HUDEP-2 (cell line): Measurements from ENCODE around the gene INSL3.
"Not testable (repeated sequence)": the region's sequence is repeated elsewhere in the genome, so short reads cannot be mapped to it uniquely, and the experiment has no call there.

ENCODE experiments used
- DNase-seq, 76 experiments: peaks; one replicate each; lab custom pipeline; 2025; ENCODE audit not compliant: unreplicated experiment in 76 of 76; lab: John Stamatoyannopoulos, UW

INSL3 gene

DNA sequence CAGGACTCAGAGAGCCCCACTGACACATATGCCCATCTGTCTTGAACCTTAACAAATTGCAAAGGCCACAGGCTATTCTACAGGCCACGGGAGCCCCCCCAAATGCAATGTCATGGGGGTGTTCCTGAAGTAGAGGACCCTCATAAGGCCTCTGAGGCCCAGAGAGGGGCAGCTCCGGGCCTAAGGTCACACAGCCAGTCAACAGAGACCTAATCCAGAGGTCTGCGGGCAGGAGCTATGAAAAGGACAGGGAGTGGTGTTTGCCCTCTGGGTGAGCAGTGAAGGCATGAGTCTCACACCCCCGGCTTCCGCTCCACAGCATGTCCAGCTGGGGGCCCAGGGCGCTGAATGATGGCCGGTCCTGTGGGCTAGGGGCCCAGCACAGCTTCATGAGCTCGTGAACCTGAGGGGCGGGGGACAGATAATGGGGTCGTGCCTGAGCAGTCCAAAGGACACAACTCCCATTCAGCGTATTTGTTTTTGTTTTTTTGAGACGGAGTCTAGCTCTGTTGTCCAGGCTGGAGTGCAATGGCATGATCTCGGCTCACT lies 5.3 kb upstream of the INSL3 start:
- no peak for DNase-seq

- DNase-seq = no peak
Measured at GRCh38 chr19:17824339-17824738, 3.0 kb upstream of the INSL3 start.

DNA sequence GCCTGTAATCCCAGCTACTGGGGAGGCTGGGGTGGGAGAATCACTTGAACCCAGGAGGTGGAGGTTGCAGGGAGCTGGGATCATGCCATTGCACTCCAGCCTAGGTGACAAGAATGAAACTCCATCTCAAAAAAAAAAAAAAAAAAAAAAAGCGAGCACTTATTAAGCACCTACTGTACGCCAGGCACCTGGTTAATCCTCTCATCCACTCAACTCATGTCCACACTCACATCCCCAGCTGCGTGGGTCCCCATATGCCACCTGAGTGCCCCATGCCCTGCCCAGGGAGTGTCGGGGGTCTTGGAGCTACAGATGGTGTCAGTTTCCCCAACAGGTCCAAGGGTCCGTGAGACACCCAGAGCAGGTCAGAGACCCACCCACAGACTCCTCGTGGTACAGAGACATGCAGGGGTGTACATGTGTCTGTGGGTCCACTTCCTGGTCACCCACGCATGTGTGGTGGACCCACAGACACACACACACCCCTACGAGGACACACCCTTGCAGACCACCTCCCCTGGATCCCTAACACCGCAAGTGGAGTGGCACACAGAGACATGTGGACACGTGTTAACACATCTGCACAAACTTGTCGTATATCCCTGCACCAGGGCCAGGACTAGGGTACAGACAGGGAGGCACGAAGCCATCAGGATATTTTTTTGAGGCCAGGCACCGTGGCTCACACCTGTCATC lies 3.5 kb downstream of the INSL3 start:
- no peak for DNase-seq

- no peak for DNase-seq
Measured at GRCh38 chr19:17812099-17812498, 9.2 kb downstream of the INSL3 start.

- no peak for DNase-seq
Measured at GRCh38 chr19:17811681-17812080, 9.6 kb downstream of the INSL3 start.

DNA sequence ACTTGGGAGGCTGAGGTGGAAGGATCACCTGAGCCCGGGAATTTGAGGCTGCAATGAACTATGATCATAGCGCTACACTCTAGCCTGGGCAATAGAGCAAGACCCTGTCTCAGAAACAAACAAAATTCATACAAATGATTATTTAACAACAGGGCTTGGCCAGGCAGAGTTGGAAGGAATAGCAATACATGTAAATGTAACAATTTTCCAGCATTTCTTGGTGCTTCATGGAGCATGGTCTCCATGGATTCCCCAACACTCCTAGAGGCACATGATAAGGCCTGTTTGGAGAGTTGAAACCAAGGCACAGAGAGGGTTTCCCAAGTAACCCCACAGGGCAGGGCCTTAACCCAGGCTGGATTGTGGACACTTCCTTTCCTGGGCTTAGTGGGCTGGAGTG lies 10.2 kb downstream of the INSL3 start:
- DNase-seq = no peak

- no peak for DNase-seq
Measured at GRCh38 chr19:17807731-17808316, 13.5 kb downstream of the INSL3 start.

DNA sequence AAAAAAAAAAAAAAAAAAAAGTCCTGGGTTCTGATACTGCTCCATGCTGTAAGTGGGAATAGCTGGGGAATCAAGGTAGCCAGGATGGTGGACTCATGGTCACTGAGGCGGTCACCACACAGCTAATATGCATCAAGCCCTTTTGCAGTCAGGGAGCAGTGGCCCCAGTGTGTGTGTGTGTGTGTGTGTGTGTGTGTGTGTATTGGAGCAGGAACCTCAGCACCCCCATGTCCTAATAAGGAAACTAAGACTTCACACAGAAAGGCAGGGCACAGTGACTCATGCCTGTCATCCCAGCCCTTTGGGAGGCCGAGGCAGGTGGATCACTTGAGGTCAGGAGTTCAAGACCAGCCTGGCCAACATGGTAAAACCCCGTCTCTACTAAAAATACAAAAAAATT lies 14.4 kb downstream of the INSL3 start:
- DNase-seq = peak in 1 of 76 experiments; percentile 16

- DNase-seq = no peak
Measured at GRCh38 chr19:17805427-17805826, 15.9 kb downstream of the INSL3 start.

DNA sequence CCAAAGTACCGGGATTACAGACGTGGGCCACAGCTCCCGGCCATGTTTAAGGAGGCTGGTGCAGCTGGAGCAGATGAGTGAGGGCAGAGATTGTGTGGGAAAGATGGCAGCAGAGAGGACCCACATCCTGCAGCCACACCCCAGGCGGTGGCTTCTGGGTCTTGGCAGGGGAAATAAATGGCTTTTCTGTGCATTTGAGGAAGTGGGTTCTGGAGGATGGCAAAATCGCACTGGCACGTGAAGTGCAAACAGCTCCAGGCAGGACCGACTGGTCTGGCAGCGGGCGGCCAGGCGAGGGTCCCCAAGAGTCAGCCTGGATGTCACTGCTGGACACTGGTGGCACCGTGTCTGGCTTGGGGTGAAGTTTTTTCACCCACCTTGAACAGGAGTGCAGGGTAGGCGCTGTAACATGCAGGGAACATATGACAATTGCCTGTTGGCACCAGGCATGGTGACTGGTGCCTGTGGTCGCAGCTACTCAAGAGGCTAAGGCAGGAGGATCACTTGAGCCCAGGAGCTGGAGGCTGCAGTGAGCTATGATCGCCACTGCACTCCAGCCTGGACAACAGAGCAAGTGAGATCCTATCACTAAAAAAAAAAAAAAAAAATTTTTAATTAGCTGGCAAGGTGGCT lies 17.9 kb downstream of the INSL3 start:
- DNase-seq = peak in 1 of 76 experiments; percentile 12

DNA sequence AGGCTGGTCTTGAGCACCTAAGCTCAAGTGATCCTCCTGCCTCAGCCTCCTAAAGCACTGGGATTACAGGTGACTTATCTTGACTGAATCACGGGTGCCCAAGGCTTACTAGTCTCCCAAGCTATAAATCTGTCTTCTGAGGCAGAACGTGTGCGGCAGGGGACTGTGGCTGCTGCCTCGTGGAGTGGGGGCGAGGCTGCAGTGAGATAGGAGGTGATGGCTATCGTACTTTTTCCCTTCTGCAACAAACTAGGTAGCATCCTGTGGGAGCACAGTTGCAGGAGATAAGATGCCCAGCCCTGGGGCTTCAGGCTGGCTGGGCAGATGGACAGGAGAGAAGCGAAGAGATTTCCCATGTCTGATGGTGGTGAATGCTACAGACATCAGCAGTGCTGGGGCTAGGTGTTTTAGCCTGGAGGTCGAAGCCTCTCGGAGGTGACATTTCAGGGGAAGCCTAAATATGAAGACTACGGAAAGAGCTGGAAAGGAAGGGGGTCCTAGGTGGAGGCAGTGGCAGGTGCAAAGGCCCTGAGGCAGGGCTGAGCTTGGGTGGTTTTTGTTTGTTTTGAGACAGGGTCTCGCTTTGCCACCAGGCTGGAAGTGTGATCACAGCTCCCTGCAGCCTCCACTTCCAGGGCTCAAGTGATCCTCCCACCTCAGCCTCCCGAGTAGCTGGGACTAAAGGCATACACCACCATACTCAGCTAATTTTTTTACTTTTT lies 19.0 kb downstream of the INSL3 start:
- no peak for DNase-seq

DNA sequence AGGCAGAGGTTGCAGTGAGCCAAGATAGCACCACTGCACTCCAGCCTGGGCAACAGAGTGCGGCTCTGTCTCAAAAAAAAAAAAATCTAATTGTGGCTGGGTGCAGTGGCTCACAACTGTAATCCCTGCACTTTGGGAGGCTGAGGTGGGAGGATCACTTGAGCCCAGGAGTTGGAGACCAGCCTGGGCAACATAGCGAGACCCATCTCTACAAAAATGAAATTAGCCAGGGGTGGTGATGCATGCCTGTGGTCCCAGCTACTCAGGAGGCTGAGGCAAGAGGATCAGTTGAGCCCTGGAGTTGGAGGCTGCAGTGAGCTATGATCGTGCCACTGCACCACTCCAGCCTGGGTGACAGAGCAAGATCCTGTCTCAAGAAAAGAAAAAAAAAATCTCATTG lies 22.7 kb downstream of the INSL3 start:
- not testable (repeated sequence) for DNase-seq

- DNase-seq = peak in 43 of 76 experiments; percentile 15 to 72 (median 37)
Measured at GRCh38 chr19:17797424-17798201, 23.7 kb downstream of the INSL3 start.

GRCh38 chr19:17796838-17797423 lies 24.4 kb downstream of the INSL3 start:
- DNase-seq = no peak

GRCh38 chr19:17796013-17796837 lies 25.1 kb downstream of the INSL3 start:
- no peak for DNase-seq

DNA sequence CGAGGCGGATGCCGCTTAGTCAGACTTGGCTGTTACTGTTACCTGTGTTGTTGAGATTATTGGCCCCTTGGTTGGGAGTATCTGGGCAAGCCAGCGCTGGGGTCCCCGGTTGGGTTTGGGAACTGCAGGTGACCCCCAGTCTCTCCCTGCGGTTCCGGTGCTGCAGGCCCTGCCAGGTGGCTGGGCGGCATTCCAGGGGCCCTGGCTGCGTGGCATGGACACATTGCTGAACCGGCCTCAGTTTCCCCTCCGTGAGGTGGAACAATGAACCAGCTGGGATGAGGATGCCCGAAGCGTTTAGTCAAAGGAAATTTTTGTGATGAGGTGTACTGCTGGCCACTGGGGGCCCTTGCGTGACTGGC lies 25.8 kb downstream of the INSL3 start:
- no peak for DNase-seq

DNA sequence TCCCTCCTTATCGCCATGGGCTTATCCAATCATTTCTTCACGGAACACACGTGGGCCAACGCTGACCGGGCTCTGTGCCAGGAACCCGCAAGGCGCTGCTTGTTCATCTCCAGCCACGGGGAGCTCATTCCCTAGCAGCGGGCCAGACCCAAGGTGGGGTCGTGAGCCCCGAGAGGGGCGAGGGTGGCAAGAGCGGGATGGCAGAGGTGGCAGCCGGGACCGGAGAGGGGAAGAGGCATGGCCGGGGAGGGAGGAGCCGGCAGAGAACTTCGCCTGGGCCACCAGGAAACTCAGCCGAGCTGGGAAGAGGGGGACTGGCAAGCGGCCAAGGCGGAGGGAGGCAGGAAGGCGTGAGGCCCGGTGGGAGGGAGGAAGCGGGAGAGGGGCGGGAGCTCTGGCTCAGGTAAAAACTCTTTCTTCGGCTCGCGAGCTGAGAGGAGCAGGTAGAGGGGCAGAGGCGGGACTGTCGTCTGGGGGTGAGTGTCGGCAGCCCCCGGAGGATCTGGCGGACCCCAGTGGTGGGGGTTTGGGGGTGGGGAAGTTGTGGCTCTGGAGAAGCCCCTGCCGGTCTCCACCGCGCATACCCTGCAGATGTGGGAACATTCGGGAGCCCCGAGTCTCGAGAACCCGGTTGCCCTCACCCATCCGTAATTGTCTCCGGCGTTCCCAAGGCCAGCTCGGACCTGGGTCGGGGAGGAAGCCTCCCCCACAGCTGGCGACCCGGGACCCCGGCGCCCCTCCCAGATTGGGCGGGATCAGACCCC lies 26.4 kb downstream of the INSL3 start, which contains the start of gene B3GNT3:
B3GNT3 (plus strand) TSS at position 408 of the 764 bp plus-strand sequence. CDS start 12,670 bp downstream, outside the sequence.
- peak in 48 of 76 experiments; percentile 10 to 63 (median 36) for DNase-seq

GRCh38 chr19:17794412-17794730 lies 26.9 kb downstream of the INSL3 start:
- no peak for DNase-seq
